GM21528 (cell line): ENCODE results near the gene CLN3.
"Not testable (repeated sequence)": the region's sequence is repeated elsewhere in the genome, so short reads cannot be mapped to it uniquely, and the experiment has no call there.

Source experiments
- ATAC-seq: cut with Tn5 transposase; IDR thresholded peaks from one replicate; pipeline ENCODE4 v1.9.1; 2021; ENCODE audit warnings: mild to moderate bottlenecking, moderate library complexity; ENCODE audit not compliant: unreplicated experiment, low FRiP score

Gene CLN3

DNA sequence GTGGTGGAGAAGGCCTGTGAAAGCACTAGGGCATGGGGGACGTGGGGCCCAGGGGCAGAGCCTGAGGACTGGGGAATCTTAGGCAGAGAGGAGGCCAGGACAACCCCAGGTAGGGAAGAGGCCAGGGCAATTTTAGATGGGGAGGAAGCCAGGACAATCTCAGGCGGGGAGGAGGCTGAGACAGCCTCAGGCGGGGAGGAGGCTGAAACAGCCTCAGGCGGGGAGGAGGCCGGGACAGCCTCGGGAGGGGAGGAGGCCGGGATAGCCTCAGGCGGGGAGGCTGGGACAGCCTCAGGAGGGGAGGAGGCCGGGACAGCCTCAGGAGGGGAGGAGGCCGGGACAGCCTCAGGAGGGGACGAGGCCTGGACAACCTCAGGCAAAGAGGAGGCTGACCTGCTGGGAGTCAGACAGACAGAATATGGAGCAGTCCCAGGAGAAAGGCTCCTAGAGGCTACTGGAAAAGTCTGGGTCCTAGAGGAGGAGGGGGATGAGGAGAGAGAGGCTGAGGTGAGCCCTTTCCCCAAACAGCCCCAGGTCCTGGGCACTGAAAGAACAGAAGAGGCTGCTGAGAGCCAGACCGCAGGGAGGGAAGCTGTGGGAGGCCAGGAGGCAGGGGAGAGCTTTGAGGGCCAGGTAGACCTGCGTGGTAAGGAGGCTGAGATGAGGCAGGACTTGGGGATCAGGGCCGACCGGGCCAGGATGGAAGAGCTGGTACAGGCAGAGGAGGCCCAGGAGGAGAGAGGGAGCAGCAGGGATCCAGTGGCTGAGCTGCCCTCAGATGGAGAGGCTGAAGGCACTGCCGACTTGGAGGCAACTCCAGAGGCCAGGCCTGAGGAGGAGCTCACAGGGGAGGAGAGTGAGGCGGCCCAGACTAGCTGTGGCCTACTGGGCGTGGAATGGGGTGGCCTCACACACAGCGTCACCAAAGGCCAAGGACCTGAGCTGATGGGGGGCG is 4.2 kb upstream of the CLN3 start:
- no peak for ATAC-seq

DNA sequence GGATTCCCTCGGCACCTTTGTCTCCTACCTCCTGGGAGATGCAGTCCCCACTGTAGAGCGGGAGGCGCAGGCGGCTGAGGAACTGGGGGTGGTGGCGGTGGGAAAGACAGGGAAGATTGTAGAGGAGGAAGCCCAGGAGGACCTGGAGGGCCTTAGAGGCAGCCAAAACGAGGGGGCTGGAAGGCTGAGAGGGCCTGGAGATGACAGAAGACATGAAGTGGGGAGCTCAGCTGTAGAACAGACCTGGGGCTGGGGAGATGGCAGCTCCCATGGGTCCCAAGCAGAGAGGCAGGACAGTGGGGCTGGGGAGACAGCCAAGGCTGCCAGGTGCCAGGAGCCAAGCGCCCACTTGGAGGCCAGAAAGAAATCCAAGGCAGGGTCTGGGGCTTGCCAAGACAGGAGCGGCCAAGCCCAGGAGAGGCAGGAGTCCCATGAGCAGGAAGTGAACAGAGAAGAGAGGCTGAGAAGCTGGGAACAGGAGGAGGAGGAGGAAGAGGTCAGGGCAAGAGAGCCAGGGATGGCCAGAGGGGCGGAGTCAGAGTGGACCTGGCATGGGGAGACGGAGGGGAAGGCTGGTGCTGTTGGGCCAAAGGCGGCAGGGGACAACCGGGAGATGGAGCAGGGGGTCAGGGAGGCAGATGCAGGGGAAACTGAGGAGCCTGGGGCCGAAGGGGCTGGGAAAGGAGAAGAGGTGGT is 3.4 kb upstream of the CLN3 start:
- no peak for ATAC-seq

DNA sequence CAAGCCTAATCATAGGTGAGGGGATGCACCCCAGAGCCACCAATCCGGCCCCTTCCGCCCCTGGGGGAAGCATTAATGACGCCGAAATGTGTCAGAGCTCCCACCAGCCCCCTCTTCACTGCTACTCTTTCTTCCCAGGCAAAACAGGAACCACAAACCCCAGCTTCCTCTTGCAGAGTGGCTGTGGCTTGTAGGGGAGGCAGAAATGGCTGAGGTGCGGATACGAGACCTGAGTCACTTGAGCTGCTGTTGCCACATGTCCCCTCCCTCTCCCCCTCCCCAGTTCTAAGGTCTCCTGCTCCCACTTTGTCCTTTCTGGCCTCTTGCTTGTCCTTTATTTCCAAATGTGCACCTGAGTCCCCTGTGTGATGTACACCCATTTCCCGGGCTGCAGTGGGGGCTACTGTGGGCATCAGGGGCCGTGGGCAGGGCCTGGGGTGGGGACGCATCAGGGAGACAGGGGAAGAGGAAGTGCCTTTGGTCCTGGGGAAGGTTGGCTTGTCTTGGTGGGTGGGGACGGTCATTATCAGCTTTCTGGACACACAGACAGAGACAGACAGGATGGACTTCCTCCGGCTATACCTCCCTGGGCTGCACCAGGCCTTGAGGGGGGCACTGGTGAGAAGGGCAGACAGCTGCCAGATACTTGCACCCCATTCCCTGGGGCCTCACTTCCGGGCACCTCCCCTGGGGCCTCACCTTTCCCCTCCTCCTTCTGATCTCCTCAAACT is 2.4 kb upstream of the CLN3 start, which contains the start of gene APOBR:
Gene APOBR (plus strand): TSS at position 523 of the 731 bp plus-strand sequence. CDS start 39 bp downstream, at position 562.
- ATAC-seq, result peak; percentile 33

DNA sequence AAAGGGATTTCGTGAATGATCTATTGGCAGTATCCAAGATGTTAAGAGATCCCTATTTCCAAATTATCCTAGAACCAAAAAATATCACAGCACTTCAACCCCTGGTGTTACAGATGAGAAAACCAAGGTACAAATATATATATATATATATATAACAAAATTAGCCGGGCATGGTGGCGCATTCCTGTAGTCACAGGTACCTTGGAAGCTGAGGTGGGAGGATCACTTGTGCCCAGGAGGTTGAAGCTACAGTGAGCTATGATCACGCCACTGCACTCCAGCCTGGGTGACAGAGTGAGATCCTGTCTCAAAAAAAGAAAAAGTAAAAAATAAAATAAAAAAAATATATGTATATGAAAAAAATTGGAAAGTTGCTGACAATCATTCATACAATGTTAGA is 637 bp upstream of the CLN3 start:
- ATAC-seq, result no peak

DNA sequence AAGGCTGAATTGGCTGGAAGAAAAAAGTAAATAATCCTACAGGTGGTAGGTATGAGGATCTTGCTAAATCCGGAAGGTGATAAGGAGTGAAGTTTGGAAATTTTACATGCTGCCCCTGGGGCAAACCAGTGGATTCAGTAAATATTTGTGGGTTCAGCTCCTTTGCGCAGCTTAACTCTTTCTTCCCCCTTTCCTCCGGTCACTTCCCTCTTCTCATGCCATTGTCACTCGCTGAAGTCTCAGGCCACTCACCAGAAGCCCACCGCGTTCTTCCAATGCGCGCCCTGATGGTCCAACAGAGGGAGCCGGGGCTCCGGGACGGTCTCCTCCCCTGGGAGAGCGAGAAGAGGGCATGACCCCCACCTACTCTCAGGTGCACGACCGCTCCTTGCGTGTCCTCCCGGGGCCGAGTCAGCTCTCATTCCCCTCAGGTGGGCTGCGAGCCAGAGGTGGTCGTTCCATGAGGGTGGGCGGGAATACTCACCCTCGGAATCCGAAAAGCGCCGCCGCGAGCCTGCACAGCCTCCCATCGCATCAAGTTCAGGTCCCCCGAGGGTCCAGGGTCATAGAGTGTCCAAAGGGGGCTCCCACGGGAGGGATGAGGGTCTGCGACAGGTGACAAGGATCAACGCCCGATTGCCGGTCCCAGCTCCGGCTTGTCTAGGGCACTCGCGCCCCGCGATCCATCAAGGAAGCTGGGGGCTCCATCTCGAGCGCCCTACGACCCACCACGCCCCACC is 474 bp downstream of the CLN3 start:
- ATAC-seq, result peak; percentile 3

DNA sequence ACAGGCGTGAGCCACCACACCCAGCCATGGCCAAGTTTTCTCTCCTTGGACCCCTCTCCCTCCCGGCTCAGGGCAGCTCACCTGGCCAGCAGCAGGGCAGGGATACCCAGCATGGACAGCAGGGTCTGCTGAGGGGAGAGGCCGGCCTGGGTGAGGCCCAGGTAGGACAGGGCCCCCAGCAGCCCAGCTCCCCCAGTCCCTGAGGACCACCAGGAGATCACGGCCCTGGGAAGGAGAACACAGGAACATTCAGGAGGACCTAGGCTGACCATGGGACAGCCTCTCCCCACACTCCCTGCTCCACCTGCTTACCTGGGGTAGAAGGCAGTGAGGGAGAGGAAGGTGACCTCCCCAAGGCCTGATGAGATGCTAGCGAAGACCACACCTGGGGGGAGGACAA is 5.6 kb downstream of the CLN3 start:
- no peak for ATAC-seq

DNA sequence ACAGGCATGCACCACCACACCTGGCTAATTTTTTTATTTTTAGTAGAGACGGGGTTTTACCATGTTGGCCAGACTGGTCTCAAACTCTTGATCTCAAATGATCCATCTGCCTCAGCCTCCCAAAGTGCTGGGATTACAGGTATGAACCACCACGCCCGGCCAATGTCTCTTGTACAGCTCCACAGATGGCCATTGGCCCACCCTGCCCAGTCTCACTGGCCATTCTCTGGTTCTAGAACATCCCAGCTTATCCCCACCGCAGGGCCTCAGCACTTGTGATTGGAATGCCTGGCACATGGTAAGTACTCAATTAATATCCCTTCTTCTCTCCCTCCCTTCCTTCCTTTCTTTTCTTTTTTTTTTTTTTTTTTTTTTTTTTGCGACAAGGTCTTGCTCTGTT is 8.5 kb downstream of the CLN3 start:
- ATAC-seq, result not testable (repeated sequence)

DNA sequence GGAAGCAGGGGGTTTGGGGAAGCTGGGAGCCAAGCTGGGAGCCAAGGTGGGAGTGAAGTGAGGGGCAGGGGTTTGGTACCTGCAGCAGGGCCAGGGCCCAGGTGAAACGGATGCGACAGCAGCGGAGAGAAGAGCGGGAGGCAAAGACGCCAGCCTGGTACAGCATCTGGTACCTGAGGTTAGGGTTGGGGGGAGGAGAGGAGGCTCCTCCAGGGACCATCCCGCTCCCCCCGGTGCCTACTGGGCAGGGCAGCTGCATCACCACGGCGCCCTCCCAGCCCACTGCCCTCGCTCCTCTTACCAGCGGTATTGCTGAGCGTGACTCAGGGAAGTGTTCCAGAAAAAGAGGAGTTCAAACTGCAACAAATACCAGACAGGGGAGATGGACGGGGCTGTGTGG is 9.8 kb downstream of the CLN3 start:
- no peak for ATAC-seq

DNA sequence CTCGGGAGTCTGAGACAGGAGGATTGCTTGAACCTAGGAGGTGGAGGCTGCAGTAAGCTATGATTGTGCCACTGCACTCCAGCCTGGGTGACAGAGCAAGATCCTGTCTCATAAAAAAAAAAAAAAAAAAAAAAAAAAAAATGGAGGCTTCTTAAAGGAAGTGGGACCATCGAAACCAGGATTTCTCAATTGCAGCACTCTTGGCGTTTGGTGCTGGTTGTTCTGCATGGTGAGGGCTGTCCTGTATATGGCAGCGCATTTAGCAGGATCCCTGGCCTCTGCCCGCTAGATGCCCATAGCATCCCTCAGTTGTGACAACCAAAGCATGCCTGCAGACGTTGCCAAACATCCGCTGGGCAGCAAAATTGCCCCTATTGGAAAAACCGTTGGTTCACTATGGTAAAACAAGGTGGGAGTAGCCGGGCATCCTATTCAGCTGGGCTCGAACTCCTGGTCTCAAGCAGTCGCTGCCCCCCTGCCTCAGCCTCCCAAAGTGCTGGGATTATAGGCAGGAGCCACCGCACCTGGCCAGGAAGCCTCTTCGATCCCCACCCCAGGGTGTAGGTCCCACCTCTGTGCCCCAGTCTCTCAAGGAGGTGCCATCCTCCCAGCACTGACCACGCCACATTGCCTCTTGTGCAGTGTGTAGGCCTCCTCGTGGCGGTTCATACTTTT is 13.2 kb downstream of the CLN3 start:
- ATAC-seq, result no peak

DNA sequence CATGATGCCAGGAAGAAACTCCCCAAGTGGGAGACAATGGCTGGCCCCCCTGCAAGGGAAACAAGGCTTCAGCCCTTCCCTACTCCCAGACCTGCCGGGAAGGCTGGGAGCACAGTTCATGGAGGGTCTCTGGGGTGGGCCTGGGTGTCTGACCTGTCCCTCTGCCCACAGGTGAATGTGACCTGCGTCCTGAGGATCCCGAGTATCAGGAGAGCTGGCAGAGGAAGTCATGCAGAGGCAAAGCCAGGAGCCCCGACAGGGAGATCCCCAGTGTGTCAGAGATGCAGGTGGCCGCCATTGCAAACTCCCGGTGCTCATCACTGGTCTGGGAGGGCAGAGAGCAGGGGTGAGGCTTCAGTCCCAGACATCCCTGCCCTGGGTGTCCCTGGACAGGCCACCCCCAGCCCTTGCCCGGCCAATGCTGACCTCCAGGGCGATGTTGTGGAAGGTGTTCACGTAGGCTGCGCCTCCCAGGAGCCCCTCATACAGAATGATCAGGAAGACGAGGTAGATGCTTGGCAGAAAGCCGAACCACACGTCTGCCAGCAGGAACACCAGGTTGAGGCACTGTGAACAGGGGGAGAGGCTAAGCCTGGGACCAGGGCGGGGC is 14.5 kb downstream of the CLN3 start:
- ATAC-seq, result no peak

DNA sequence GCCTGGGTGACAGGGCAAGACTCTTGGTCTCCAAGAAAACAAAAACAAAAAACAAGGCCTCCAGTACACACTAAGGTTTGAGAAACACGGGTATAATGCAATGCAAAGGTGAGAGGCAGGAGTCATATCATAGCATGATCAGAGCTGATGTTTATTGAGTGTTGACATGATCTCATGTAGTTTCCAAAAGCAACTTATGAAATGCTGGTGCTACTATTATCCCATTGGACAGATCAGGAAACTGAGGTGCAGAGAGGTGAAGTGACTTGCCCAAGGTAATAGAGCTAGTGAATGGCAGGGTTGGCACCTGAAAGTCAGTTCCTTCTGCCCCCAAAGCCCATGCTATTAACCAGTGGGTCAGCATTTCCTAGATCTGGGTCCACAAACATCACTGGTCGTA is 16.7 kb downstream of the CLN3 start:
- no peak for ATAC-seq

DNA sequence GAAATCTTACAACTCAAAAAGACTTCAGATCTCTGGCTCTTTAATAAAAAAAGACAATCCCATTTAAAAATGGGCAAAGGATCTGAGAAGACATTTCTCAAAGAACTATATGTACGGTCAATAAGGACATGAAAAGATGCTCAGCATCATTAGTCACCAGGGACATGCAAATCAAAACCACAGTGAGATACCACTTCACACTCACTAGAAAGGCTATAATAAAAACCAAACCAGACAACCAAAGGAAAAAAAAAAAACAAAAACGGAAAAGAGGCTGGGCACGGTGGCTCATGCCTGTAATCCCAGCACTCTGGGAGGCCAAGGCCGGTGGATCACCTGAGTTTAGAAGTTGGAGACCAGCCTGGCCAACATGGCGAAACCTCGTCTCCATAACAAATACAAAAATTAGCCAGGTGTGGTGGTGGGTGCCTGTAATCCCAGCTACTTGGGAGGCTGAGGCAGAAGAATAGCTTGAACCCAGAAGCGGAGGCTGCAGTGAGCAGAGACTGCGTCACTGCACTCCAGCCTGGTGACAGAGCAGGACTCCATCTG is 18.1 kb downstream of the CLN3 start:
- ATAC-seq, result no peak

DNA sequence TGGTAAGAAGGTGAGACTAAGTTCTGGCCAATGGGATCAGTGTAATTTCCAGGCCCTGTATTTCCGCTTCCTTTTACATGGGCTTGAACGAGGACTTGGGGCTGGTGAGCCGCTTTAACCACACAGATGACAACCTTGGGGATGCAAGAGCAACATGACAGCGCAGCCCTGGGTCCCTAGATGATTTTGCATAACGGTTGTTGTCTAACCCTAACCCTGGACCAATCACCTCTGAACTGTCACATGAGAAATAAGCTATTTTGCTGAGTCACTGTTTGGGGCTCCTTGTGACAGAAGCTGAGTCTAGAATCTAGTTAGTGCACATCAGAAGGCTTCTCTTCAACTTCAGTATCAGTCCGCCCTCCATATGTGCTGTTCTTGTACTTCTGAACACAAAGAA is 44.8 kb downstream of the CLN3 start:
- ATAC-seq, result not testable (repeated sequence)

DNA sequence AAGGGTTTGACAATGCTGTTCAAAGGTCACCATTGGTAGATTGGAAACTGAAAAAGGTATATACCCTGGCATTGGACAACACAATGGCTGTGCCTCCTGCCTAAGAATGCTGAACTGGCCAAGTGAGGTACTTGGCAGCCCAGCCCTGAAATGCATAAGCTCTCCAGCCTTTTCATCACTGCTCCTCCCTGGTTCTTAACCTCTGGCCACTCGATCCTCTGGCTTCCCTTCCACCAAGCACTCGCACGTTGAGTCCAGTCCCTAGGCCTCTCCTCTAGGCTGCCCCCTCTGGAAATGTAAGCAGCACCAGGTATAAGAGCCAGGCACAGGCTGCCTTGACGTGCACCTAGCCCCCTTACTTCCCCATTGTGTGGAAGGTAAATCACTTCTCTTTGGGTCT is 45.5 kb downstream of the CLN3 start:
- ATAC-seq, result not testable (repeated sequence)

DNA sequence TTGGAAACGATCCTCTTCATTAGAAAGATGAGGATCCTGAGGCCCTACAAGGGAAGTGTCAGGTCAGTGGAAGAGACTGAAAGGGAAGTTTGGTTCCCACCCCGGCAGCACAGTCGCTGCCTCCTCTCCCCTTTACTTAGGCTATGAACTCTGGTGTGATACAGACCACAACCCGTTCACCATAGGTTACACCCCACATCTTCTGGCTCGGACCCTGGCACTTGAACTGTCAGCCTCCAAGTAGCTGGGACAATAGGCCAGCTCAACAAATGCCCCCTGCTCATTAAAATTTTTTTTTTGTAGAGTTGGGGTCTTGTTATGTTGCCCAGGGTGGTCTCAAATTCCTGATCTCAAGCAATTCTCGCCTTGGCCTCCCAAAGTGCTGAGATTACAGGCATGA is 47.9 kb downstream of the CLN3 start:
- ATAC-seq, result not testable (repeated sequence)

DNA sequence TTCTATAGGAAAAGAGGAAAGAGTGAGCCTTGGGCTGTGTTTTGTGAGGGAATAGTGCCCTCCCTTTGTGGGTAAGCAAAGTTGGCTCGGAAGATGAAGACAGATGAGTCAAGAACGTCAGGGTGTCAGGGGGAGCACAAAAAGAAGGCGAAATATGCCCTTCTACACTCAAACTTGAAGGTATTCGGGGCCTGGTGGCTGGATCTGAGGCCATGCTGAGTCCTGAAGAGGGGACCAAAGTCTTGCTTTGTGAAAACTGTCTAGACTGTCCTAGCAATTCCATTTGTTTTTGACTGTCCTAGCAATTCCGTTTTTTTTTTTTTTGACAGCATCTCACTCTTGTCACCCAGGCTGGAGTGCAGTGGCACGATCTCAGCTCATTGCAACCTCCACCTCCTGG is 53.0 kb downstream of the CLN3 start:
- ATAC-seq, result not testable (repeated sequence)

DNA sequence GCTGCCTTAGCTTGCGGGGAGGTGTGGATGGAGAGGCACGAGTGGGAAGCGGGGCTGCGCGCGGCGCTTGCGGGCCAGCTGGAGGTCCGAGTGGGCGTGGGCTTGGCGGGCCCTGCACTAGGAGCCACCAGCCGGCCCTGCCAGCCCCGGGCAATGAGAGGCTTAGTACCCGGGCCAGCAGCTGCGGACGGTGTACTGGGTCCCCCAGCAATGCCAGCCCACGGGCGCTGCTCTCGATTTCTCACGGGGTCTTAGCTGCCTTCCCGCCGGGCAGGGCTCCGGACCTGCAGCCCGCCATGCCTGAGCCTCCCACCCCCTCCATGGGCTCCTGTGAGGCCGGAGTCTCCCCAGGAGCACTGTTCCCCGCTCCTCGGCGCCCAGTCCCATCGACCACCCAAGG is 56.5 kb downstream of the CLN3 start:
- not testable (repeated sequence) for ATAC-seq
